ENCODE data around the gene TSPAN5.

TSPAN5 gene

GRCh38 chr4:98614662-98615061 is 43.7 kb downstream of the TSPAN5 start:
- TF ChIP-seq, protein P1, sequence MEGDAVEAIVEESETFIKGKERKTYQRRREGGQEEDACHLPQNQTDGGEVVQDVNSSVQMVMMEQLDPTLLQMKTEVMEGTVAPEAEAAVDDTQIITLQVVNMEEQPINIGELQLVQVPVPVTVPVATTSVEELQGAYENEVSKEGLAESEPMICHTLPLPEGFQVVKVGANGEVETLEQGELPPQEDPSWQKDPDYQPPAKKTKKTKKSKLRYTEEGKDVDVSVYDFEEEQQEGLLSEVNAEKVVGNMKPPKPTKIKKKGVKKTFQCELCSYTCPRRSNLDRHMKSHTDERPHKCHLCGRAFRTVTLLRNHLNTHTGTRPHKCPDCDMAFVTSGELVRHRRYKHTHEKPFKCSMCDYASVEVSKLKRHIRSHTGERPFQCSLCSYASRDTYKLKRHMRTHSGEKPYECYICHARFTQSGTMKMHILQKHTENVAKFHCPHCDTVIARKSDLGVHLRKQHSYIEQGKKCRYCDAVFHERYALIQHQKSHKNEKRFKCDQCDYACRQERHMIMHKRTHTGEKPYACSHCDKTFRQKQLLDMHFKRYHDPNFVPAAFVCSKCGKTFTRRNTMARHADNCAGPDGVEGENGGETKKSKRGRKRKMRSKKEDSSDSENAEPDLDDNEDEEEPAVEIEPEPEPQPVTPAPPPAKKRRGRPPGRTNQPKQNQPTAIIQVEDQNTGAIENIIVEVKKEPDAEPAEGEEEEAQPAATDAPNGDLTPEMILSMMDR (IDR thresholded peaks at IDR 0.05; ENCODE audit: borderline replicate concordance, insufficient read depth, low read depth, low read length): no peak
- no peak overlapping the region for H3K4me3 ChIP-seq (ENCODE audit: low read depth, low read length)

GRCh38 chr4:98614094-98614493 is 44.3 kb downstream of the TSPAN5 start:
- TF ChIP-seq, protein P1 (IDR thresholded peaks at IDR 0.05; ENCODE audit: borderline replicate concordance, insufficient read depth, low read depth, low read length): no peak
- no peak overlapping the region for H3K4me3 ChIP-seq (ENCODE audit: low read depth, low read length)

- no peak overlapping the region for H3K4me3 ChIP-seq (ENCODE audit: low read depth, low read length)
- TF ChIP-seq, protein P1 (IDR thresholded peaks at IDR 0.05; ENCODE audit: borderline replicate concordance, insufficient read depth, low read depth, low read length): no peak
Observed at GRCh38 chr4:98613453-98614075, 44.8 kb downstream of the TSPAN5 start.

- TF ChIP-seq, protein P1 (IDR thresholded peaks at IDR 0.05; ENCODE audit: borderline replicate concordance, insufficient read depth, low read depth, low read length): no peak
- H3K4me3 ChIP-seq (ENCODE audit: low read depth, low read length): no peak overlapping the region
Observed at GRCh38 chr4:98612318-98613250, 45.8 kb downstream of the TSPAN5 start.

- no peak overlapping the region for H3K4me3 ChIP-seq (ENCODE audit: low read depth, low read length)
- TF ChIP-seq, protein P1 (IDR thresholded peaks at IDR 0.05; ENCODE audit: borderline replicate concordance, insufficient read depth, low read depth, low read length): no peak
Observed at GRCh38 chr4:98611677-98612317, 46.6 kb downstream of the TSPAN5 start.

- TF ChIP-seq, protein P1 (IDR thresholded peaks at IDR 0.05; ENCODE audit: borderline replicate concordance, insufficient read depth, low read depth, low read length): no peak
- no peak overlapping the region for H3K4me3 ChIP-seq (ENCODE audit: low read depth, low read length)
Observed at GRCh38 chr4:98610926-98611676, 47.3 kb downstream of the TSPAN5 start.

Measured in GM12875 (cell line).